KG1 (cell line): ENCODE data around the gene SIGLEC14.
"Not testable (repeated sequence)": the region's sequence is repeated elsewhere in the genome, so short reads cannot be mapped to it uniquely, and the experiment has no call there.

Experiments
- DNase-seq: peaks from one replicate; lab custom pipeline; 2025; lab: John Stamatoyannopoulos, UW

The SIGLEC14 gene

GRCh38 chr19:51668216-51668615 is 21.6 kb upstream of the SIGLEC14 start:
- no peak for DNase-seq

- no peak for DNase-seq
Observed at GRCh38 chr19:51664997-51665396, 18.4 kb upstream of the SIGLEC14 start.

DNA sequence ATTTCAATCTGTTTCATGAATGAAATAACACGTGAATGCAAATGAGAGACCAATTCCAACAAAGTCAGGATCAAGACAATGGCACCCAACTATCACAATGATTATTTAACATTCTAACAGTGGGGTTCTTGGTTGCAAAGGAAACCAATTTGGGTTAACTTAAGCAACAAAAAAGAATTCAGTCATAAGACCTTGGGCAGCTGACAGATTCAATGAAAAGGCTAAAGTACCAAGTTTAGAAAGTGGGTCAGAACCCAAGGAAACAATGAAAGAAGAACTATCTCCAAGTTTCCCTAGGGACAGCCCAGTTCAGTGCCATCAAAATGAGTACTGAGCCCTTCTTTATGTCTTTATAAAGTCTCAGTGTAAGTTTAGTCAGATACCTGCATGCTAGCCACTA is 17.5 kb upstream of the SIGLEC14 start:
- DNase-seq, result no peak

DNA sequence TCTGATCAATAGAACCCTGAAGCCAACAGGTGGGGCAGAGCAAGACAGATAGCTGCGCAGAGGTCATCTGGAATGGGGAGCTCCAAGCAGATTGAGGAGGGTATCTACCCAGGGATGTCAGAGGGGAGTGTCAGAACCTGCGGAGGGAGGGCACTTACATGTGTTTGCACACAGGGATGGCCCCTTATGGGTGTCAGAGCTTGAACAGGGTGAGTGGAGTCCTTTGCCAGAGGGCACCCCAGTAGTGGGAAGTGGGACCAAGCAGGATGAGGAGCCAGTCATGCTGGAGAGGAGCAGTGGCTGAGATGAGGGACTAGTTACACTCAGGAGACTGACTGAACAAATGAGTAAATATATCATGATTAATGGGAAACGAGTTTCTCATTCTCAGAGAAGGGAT is 17.0 kb upstream of the SIGLEC14 start:
- no peak for DNase-seq

GRCh38 chr19:51660975-51661600 is 14.5 kb upstream of the SIGLEC14 start:
- DNase-seq, result peak; percentile 58

- DNase-seq, result no peak
Observed at GRCh38 chr19:51654783-51655182, 8.2 kb upstream of the SIGLEC14 start.

DNA sequence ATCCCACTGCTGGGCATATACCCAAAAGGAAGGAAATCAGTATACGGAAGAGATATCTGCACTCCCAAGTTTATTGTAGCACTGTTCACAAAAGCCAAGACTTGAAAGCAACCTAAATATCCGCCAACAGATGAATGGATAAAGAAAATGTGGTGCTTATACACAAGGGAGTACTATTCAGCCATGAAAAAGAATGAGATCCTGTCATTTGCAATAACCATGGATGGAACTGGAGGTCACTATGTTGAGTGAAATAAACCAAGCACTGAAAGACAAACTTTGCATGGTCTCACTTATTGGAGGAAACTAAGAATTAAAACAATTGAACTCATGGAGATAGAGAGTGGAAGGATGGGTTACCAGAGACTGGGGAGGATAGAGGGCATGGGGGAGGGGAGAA is 6.5 kb upstream of the SIGLEC14 start:
- DNase-seq, result no peak

GRCh38 chr19:51652266-51652665 is 5.6 kb upstream of the SIGLEC14 start:
- no peak for DNase-seq

DNA sequence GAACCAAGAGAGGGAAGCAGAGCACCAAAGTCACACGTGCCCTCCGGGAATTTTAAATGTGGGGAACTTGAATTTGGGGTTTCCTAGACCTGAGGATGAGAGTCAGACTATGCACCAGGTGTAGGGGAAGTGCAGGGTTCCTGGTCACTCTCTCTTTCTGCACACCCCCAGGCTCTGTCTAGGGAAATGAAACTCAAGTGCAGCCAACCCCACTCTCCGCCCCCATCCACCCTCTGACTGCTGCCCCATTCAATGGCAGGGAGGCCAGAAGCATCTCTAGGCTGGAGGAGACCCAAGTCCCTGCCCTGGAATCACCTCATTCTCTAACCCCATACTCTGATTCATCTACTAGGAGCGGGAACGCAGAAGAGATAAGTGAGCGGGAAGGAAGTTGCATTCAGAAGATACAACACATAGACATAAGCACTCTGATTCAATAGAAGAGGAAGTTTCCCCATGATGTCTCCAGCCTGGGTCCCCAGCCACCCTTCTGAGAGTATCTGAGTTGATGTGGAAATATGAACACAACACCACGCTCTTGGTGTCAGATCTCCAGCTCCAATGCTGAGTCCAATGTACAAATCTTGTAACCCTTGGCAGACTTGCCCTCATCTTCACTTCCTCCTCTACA is 4.7 kb upstream of the SIGLEC14 start:
- no peak for DNase-seq

DNA sequence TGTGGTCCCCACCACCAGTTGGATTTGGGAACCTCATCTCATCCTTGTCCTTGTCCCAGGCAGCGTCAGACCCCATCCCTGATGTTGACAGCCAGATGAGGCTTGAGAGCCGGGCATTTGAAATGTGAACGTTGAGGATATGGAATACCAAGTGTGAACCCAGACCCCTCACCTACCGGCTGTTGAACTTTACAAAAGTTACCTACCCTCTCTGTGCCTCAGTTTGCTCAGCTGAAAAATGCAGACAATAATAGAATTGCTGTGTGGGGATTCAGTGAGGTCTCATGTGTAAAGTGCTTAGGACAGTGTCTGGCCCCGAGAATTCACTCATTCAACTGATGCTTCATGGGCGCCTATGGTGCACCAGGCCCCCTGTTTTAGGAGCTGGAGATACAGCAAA is 693 bp upstream of the SIGLEC14 start:
- no peak for DNase-seq

DNA sequence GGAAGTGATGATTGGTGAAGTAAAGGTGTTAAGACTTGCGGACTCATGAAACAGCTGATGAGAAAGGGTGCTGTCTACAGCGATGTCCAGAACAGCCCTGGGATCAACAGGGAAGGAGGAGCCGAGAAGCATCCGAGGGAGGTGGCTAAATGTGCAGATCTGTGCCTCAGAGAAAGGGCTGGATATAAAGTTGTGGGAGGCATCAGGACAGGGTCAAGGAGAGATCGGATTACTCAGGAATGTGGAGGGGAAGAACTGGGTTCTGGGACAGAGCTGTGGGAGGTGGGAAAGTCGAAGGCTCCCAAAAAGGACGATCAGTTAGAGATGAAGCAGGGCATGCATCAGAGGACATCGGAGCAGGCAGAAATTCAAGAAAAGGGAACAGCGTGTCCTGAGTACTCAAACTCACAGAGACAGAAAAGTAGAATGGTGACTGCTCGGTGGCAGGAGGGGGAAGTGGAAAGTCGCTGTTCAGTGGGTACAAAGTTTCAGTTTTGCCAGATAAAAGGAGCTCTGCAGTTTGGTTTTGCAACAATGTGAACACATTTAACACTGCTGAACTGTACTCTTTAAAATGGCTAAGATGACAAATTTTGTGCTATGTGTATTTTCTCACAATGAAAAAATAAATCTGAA is 1.9 kb downstream of the SIGLEC14 start:
- no peak for DNase-seq

- DNase-seq, result no peak
Observed at GRCh38 chr19:51641648-51642047, 5.0 kb downstream of the SIGLEC14 start.

GRCh38 chr19:51640386-51640785 is 6.2 kb downstream of the SIGLEC14 start:
- no peak for DNase-seq

DNA sequence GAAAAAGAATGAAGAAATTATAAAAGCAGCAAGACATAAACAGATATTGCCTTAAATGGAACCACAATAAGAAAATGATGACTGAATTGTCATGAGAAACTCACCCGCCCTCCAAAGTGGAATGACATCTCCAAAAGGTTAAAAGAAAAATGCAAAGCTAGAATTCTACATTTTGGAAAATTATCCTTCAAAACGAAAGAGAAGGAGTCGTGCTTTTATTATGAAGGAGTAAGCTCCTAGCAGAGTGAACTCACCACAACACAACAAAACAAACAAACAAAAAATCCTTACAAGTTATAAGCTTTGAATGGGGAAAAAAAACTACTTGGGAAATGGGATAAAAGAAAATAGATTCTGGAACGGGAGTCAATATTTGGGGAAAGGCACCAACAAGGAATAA is 6.7 kb downstream of the SIGLEC14 start:
- DNase-seq, result no peak

DNA sequence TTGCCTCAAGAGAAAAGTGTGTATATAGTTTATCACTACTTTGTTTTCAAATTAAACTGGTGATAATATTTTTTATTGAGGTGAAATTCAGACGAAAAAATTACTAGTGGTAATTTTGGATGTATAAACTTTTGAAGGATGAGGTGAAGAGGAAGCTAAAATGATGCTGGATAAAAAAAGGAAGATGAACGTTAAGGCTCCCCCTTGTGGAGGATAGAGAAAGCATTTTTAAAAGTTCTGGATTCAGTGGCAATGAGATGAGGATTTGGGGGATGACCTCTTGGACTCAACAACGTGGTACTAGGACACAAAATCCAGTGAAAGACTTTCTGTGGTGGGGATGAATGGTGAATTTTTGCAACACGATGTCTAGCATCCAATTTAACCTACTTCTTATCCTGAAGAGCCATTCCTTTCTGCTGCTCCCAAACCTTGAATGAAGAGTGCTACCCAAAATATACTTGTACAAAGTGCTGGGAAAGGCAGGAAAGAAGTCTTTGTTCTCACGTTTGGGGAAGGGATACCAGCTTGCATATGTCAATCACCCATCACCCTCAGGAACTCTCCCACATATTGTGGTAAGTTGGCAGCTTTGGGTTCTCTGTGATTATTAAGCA is 9.2 kb downstream of the SIGLEC14 start:
- no peak for DNase-seq

- no peak for DNase-seq
Observed at GRCh38 chr19:51632126-51632525, 14.5 kb downstream of the SIGLEC14 start.

GRCh38 chr19:51630315-51630714 is 16.3 kb downstream of the SIGLEC14 start, which contains the start of gene SIGLEC5:
TSS of gene SIGLEC5 (minus strand) at chr19:51630401. CDS start at chr19:51630335, 66 bp downstream.
- DNase-seq, result not testable (repeated sequence)

DNA sequence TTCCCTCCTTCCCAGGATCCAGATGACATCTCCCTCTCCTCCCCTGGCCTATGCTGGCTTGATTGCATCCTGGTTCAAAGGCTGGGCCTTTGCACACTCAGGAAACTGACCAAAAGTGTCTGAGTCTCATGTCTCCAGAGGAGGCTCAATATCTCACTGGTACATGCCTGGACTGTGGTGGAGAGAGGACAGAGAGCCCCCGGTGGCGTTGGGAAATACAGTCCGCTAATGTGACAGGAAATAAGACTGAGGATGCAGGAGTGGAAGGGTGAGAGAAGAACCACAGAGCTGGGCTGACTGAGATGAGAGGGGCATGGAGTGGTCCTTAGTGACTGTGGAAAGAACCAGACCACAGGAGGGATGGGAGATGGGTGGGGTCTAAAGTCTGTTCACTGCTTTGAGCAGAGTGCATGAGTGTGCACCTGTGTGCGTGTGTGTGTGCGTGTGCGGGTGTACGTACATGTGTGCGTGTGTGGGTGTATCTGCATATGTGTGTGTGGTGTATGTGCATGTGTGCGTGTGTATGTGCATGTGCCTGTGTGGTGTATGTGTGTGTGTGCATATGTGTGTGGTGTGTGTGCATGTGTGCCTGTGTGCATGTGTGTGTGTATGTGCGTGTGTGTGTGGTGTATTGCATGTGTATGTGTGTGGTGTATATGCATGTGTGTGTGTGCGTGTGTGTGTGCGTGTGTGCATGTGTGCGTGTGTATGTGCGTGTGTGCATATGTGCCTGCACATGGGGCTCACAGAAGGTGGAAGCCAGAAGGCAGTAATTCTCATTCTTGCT is 18.3 kb downstream of the SIGLEC14 start:
- DNase-seq, result no peak

DNA sequence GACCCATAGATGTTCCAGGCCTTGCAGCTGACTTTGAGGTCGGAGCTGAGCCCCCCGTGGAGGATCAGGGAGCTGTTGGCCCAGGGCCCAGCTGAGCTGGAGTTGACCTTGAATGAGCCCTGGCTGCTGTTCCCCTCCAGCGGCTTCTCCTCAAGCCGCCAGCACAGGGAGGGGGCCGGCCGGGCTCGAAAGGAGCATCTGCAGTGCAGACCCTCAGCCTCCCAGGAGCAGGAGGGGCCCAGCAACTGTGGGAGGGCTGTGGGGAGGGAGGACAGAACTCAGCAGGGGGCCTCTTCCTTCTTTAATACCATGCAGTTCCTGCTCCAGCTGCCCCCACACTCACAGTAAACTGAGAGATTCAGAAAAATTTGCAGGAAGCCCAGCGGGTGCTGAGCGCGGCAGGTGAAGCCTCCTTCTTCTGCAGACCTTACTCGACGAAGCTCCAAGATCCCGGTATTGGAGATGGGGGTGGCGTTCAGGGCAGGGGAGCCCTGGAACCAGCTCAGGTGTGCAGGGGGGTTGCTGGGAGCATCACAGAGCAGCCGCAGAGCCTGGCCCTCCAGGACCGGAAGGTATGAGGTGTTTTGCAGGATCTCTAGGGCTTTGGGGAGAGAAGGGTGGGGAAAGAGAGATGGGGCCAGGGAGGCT is 19.0 kb downstream of the SIGLEC14 start:
- no peak for DNase-seq

GRCh38 chr19:51626675-51627074 is 19.9 kb downstream of the SIGLEC14 start:
- no peak for DNase-seq

DNA sequence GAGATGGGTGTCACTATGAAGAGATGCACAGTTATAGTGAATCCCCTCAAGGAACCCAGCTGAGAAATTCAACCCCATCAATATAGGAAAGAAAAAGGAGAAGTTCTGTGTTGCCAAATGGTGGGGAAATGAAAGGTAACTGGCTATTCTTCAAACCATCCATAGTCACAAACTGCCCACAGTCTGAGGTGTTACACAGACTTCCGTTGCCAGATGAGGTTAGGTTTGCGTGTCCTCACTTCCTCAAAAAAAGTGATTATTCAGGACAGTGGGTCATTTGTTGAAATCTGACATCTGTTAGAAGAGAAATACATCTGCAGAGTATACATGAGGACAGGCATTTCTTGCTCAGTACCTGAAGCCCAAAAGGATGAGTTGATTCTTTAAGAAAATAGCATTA is 25.4 kb downstream of the SIGLEC14 start:
- peak; percentile 46 for DNase-seq

DNA sequence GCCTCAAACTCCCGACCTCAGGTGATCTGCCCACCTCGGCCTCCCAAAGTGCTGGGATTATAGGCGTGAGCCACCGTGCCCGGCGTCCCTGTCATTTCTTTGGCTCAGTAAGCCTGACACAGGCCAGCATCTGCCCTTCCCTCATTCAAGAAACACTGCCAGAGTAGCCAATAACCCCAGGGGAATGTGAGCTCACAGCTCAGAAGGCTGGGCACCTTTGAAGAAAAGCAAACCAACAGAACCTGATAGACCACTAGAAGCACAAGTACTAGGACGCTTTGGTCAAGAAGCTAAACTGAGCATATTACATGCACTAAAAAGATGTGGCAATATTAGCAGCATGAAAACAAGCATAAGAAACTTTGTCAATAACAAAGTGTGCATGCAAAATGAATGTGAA is 30.6 kb downstream of the SIGLEC14 start:
- no peak for DNase-seq
